ENCODE data around the gene KRT13. TPM values are rescaled to one million over a fixed set of nuclear protein-coding genes. Genes with fewer than 3 reads are reported as not detected.

The KRT13 gene
- total and polyA plus RNA-seq, 11 donors: 0.31 to 4.1 TPM; not detected in 9

DNA sequence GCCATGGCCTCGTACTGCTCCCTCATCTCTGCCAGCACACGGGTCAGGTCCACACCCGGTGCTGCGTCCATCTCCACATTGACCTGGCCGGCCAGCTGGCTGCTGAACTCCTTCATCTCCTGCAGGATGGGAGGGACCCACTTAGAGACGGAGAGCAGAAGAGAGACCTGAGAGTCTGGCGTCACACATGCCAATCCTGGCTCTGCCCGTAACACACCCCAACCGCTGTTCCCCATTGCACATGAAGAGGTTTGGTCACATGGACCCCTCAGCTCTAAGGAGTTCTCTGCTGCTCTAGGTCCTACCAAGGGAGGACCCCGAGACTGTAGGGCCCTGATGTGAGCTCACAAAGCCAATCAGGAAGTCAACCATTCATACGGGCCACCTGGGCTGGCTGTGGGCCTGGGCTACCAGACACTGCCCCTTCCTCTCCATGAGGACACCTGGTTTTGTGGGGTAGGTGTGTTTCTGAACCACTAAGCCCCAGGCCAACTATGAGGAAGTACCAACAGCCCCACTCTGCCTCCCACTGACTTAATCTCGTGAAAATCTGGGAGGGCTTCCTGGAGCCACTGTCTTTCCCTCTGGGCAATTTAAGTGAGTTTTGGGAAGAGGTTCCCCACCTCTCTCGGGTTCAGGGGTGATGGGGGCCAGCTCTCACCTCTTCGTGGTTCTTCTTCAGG is 10.9 kb upstream of the KRT13 start:
- Histone ChIP-seq H3K27me3 (peaks cover 0 to 39% (median 7%) of the 10 kb centered on the region in 9 donors), H3K27ac (no peak overlapping the region), H3K9me3 (no peaks in the 10 kb centered on the region), H3K4me3 (no peak overlapping the region), H3K4me1 (peaks cover 0 to 4% (median 0%) of the 10 kb centered on the region in 12 donors), H3K36me3 (no peaks in the 10 kb centered on the region)
- WGBS, 4 donors: 76 to 85% (median 81%) methylated on average over 12 to 14 of the region's 14 CpGs
- ATAC-seq (no peak), DNase-seq (no peak)
- intact Hi-C loops (cut with DNase I): no loop called here
- TF ChIP-seq POLR2A (IDR thresholded peaks at IDR 0.05): no peak
- TF ChIP-seq, protein P1, sequence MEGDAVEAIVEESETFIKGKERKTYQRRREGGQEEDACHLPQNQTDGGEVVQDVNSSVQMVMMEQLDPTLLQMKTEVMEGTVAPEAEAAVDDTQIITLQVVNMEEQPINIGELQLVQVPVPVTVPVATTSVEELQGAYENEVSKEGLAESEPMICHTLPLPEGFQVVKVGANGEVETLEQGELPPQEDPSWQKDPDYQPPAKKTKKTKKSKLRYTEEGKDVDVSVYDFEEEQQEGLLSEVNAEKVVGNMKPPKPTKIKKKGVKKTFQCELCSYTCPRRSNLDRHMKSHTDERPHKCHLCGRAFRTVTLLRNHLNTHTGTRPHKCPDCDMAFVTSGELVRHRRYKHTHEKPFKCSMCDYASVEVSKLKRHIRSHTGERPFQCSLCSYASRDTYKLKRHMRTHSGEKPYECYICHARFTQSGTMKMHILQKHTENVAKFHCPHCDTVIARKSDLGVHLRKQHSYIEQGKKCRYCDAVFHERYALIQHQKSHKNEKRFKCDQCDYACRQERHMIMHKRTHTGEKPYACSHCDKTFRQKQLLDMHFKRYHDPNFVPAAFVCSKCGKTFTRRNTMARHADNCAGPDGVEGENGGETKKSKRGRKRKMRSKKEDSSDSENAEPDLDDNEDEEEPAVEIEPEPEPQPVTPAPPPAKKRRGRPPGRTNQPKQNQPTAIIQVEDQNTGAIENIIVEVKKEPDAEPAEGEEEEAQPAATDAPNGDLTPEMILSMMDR (IDR thresholded peaks at IDR 0.05): no peak

DNA sequence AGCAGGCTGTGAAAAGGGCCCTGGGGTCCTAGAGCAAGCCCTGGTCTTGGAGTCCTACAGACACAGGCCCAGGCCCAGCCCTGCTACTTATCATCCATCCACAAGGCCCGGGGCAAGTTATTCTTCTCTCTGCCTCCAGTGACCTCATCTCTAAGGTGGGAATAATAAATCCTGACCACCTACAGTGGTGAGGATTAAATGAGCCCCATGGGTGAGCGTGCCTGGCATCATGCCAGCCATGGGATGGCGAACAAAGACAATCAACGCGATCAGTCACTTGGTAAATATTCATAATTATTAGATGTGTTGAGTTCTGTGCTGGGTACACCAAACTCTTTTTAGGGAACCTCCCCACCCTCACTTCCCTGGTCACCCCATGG is 7.7 kb upstream of the KRT13 start:
- intact Hi-C loops (cut with DNase I): no loop called here

DNA sequence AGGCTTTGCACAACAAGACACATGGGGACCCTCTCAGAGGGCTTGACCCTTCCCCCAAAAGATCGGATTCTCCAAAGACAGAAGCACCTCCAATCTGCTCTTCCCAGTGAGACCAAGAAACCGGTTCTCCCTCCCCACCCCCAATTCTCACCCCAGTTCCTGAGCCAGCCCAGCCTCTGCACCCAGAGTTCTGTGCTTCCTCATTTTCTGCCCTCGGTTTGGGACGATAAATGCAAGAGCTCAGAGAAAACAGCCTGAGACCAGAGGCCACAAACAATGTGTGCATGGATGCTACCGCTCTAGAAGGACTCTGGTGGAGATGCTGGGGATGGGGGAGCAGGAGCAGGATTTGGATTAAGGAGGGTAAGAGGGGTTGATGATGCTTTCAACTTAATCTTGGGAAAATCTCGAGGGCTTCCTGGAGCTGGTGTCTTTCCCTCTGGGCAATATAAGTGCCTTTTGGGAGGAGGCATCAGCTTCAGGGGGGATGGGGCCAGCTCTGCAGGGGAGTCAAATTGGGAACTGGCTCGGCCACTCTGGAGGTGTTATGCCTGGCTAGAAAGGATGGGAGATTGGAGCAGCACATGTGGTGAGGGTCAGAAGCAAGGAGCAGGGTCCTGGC is 7.2 kb upstream of the KRT13 start:
- intact Hi-C loops (cut with DNase I): no loop called here
- peaks cover 0 to 4% (median 0%) of the 10 kb centered on the region in 12 donors for H3K4me1 ChIP-seq
- no peaks in the 10 kb centered on the region for H3K9me3 ChIP-seq
- H3K27ac ChIP-seq: no peak overlapping the region
- no peaks in the 10 kb centered on the region for H3K36me3 ChIP-seq
- TF ChIP-seq, protein P1 (IDR thresholded peaks at IDR 0.05): no peak
- no peak for TF ChIP-seq POLR2A (IDR thresholded peaks at IDR 0.05)
- 49 to 61% (median 57%) methylated on average over 7 of the region's 7 CpGs for WGBS, 4 donors
- no peak for ATAC-seq
- no peak for DNase-seq
- H3K27me3 ChIP-seq: peaks cover 0 to 29% (median 0%) of the 10 kb centered on the region in 9 donors
- H3K4me3 ChIP-seq: no peak overlapping the region

More for the DNA sequence above, 7.7 kb upstream of the KRT13 start:
- ATAC-seq: no peak
- Histone ChIP-seq H3K27me3 (peaks cover 0 to 29% (median 0%) of the 10 kb centered on the region in 9 donors), H3K36me3 (no peaks in the 10 kb centered on the region), H3K27ac (no peak overlapping the region), H3K9me3 (no peaks in the 10 kb centered on the region), H3K4me3 (no peak overlapping the region), H3K4me1 (peaks cover 0 to 4% (median 0%) of the 10 kb centered on the region in 12 donors)
- no peak for DNase-seq
- TF ChIP-seq, protein P1 (IDR thresholded peaks at IDR 0.05): no peak
- 71 to 81% (median 77%) methylated on average over 4 to 5 of the region's 5 CpGs for WGBS, 4 donors

DNA sequence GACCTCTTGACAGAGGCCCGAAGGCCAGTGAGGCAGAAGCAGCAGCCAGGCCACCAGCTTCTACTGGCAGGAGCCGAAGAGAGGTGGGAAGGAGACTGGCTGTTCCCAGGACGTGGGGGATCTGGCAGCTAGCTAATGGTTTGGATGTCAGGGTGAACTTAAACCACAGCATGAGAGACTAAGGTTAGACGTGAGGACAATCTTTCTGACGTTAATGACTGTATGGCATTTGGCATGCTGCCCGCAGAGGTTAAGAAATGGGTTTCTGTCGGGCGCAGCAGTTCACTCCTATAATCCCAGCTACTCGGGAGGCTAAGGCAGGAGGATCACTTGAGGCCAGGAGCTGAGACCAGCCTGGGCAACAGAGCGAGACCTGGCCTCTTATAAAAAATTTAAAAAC is 6.3 kb upstream of the KRT13 start:
- TF ChIP-seq, protein P1 (IDR thresholded peaks at IDR 0.05): no peak
- TF ChIP-seq POLR2A (IDR thresholded peaks at IDR 0.05): no peak
- ATAC-seq (no peak), DNase-seq (no peak)
- Histone ChIP-seq H3K4me1 (peaks cover 0 to 4% (median 0%) of the 10 kb centered on the region in 12 donors), H3K9me3 (no peaks in the 10 kb centered on the region), H3K27ac (no peak overlapping the region), H3K27me3 (peaks cover 0 to 29% (median 4%) of the 10 kb centered on the region in 9 donors), H3K36me3 (no peaks in the 10 kb centered on the region), H3K4me3 (no peak overlapping the region)
- WGBS, 4 donors: 77 to 81% (median 77%) methylated on average over 10 of the region's 10 CpGs
- intact Hi-C loops (cut with DNase I): no loop called here

All from heart left ventricle (tissue), 16 donors.